Fibroblast of skin of back (primary cell): Measurements from ENCODE around the gene CLIP4.
A peak's percentile ranks its signal among the peaks of the same experiment; 100 is the strongest.

Source experiments
- DNase-seq: peaks from one replicate; pipeline ENCODE4 v3.0.0-alpha.2; 2013

CLIP4 gene

GRCh38 chr2:29223257-29223656 is 108.0 kb downstream of the CLIP4 start:
- DNase-seq: no peak

- peak; percentile 33 for DNase-seq
Measured at GRCh38 chr2:29223851-29224692, 108.9 kb downstream of the CLIP4 start.

DNA sequence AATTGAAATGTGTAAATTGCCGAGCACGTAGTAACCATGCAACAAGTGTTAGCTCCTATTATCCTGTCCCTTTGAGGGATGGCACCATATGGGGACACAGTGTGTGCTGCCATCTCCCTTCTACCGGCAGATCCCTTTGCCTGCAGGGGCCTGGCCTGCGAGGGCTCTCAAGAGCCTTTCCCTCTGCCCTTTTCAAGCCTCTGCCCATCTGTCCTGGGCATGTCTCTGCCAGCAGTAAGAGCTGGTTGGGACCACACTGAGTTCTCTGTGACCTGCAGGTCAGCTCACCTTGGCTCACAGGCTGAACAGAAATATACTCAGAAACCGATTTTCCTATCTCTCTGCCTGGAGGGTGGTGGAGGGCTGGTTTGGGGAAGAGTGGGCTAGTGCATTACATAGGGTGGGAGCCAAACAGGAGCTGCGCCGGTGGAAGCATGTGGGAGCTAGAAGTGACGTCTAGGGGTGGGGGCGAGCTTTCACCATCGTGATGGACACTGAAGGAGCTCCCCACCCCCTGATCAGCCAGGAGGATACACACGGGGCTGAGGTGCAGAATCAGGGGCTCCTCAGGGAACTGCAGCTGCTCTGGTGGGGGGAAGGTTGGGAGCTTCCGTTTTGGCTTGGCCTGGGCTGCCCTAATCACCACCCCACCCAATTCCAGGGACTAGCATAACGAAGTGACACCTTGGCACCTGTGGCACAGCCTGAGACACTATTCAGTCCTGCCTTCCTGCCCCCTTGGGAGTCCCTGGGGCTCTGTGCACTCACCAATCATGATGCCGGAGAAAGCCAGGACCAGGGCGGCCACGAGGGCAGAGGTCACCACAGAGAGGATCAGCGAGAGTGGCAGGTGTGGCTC is 109.7 kb downstream of the CLIP4 start:
- DNase-seq: no peak

DNA sequence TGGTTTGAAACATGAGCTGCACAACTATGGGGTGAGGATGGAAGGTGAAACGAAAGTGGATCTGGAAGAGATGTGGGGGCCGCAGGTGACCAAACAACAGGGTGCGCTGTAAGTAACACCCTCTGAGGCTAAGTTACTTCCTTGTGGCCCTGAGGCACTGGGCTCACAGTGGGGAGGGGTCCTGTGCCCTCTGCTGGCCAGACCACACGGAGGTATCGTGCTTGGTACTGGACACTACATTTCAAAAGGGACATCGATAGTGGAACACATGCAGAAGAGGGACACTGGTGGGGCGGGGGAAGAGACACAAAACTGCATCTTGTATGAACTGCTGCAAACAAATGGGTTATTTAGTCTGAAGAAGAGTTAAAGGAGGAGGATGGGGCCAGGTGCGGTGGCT is 110.6 kb downstream of the CLIP4 start:
- no peak for DNase-seq

GRCh38 chr2:29226375-29226774 is 111.2 kb downstream of the CLIP4 start:
- DNase-seq: no peak

DNA sequence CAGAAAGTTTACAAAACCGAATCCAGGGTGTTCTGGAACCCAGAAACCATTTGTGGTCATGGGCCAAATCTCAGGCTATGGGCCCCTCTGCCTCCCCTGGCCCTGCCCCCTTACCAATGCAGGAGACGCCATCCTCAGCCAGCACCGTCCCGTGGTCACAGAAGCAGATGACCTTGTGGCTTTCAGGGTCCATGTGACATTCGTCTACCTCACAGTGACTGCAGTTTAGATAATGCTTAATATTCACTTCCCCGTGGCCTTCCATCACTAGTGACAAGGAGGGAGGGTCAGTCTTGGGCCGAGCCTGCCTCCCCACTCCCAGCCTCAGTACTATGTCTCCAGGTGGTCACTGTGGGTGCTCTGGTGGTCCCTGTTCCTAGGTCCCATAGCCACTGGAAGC is 111.6 kb downstream of the CLIP4 start:
- DNase-seq: no peak

- peak; percentile 64 for DNase-seq
Measured at GRCh38 chr2:29227935-29228675, 112.9 kb downstream of the CLIP4 start.

DNA sequence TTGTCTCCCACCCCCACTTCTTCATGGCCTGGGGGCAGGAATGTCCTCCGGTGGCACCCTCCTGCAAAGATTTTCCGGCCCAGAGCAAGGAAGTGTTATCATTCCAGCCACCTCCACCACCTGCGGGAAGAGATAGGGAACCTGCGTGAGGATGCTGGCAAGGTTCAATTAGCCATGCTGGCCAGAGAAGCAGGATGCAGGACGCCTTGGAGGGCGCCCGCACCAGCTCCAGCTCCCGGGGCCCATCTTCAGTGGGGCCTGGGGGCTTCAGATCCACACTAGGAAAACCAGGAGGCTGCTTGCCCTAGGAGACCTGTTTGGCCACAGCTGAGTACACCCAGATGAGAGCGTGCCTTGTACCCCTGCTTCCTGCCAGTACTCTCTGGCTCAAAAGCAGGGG is 113.7 kb downstream of the CLIP4 start:
- no peak for DNase-seq

DNA sequence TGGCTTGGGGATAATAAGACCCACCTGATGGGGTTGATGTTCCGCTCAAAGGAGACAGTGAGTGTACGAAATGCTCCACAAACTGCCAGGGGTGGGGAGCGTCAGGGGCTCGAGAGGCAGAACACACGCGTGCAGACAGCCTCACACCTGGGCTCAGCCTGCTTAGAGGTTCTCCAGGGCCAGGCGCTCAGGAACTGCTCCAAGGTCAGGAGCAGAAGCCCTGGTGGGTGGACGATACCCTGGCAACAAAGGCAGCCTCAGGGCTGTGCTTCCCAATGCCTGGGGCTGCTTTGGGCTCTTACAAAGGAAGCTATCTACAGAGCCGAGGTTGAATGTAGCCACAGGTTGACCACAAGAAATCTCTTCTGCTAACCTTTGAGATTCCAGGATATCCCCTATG is 114.4 kb downstream of the CLIP4 start:
- no peak for DNase-seq

DNA sequence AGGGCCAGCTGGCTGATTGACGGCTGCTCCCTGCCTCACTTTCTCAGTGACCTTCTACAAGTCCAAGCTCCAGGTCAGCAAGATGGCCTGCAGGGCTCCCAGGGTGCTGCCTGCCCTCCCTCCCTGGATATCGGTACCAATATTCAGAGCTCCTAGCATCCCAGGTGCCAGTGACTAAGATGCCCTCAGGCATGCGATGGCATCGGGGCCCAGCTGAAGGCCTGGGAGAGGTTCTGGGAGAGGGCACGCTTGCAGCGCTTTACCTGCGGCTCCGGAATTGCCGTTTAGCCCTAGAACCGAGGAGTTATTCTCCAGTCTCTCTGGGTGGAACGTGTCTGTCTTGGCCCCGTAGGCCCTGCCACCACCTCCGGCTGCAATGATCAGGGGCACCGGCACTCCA is 116.8 kb downstream of the CLIP4 start:
- DNase-seq: no peak

- DNase-seq: no peak
Measured at GRCh38 chr2:29233428-29233827, 118.2 kb downstream of the CLIP4 start.

- DNase-seq: no peak
Measured at GRCh38 chr2:29235411-29235810, 120.2 kb downstream of the CLIP4 start.

GRCh38 chr2:29236074-29236473 is 120.9 kb downstream of the CLIP4 start:
- DNase-seq: no peak

DNA sequence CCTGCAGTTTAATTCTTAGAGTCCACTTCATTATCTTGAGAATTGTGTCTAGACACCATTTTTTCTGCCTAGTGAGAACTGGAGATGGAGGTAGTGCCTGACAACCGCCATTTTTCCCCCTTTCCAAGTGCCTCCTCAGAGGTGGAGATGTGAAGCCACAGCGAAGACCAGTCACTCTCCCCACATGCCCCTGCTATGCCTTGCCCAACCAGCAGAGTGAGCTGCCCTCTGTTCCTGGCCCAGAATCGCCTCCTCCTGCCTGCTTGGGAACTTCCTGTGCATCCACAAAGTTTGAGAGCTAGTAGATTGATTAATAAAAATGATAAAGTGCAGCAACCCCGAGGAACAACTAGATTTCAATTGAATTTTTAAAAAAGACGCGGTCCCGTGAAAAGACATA is 123.3 kb downstream of the CLIP4 start:
- DNase-seq: peak; percentile 32
